NB4 (cell line): Measurements from ENCODE around the gene SAXO2.
"Not testable (repeated sequence)": the region's sequence is repeated elsewhere in the genome, so short reads cannot be mapped to it uniquely, and the experiment has no call there.

Experiments used
- DNase-seq: peaks from one replicate; pipeline ENCODE4 v3.0.0; 2010; ENCODE audit warnings: low read depth
- H3K4me3 ChIP-seq: one replicate; pipeline ENCODE4 v1.5.1; 2011; ENCODE audit warnings: mild to moderate bottlenecking, low read depth, low read length, moderate library complexity
- CTCF ChIP-seq: IDR thresholded peaks from one replicate; pipeline ENCODE4 v1.5.1; 2012; ENCODE audit warnings: low read depth, low read length
- MAX ChIP-seq: IDR thresholded peaks from 2 replicates; pipeline ENCODE4 v1.6.1; 2011; ENCODE audit warnings: low read depth, low read length
- MYC ChIP-seq: IDR thresholded peaks from 2 replicates; pipeline ENCODE4 v1.6.1; 2011; ENCODE audit warnings: low read depth, low read length
- POLR2A ChIP-seq: IDR thresholded peaks from 2 replicates; pipeline ENCODE4 v1.6.1; 2011; ENCODE audit warnings: mild to moderate bottlenecking; ENCODE audit not compliant: insufficient read length; ENCODE audit errors: extremely low read depth

Gene SAXO2

GRCh38 chr15:82317091-82317489 lies 54.5 kb downstream of the SAXO2 start:
- H3K4me3 ChIP-seq: no peak overlapping the region
- DNase-seq: no peak
- TF ChIP-seq MYC (no peak), MAX (no peak), POLR2A (no peak), CTCF (no peak)

- not testable (repeated sequence) for DNase-seq, H3K4me3 ChIP-seq
Measured at GRCh38 chr15:82317516-82317915, 54.9 kb downstream of the SAXO2 start.

GRCh38 chr15:82318281-82318680 lies 55.7 kb downstream of the SAXO2 start:
- H3K4me3 ChIP-seq, DNase-seq: not testable (repeated sequence)

- DNase-seq, H3K4me3 ChIP-seq: not testable (repeated sequence)
Measured at GRCh38 chr15:82319522-82320278, 57.1 kb downstream of the SAXO2 start.

- not testable (repeated sequence) for H3K4me3 ChIP-seq, DNase-seq
Measured at GRCh38 chr15:82320861-82321260, 58.2 kb downstream of the SAXO2 start.

GRCh38 chr15:82322488-82322887 lies 59.9 kb downstream of the SAXO2 start:
- not testable (repeated sequence) for H3K4me3 ChIP-seq, DNase-seq

- not testable (repeated sequence) for DNase-seq, H3K4me3 ChIP-seq
Measured at GRCh38 chr15:82324831-82325230, 62.2 kb downstream of the SAXO2 start.

- not testable (repeated sequence) for H3K4me3 ChIP-seq, DNase-seq
Measured at GRCh38 chr15:82325646-82326045, 63.0 kb downstream of the SAXO2 start.

GRCh38 chr15:82326896-82327295 lies 64.3 kb downstream of the SAXO2 start:
- not testable (repeated sequence) for DNase-seq, H3K4me3 ChIP-seq

GRCh38 chr15:82327372-82327771 lies 64.8 kb downstream of the SAXO2 start:
- H3K4me3 ChIP-seq, DNase-seq: not testable (repeated sequence)

GRCh38 chr15:82329039-82329438 lies 66.4 kb downstream of the SAXO2 start:
- not testable (repeated sequence) for DNase-seq, H3K4me3 ChIP-seq

GRCh38 chr15:82330921-82331320 lies 68.3 kb downstream of the SAXO2 start:
- not testable (repeated sequence) for H3K4me3 ChIP-seq, DNase-seq

- not testable (repeated sequence) for H3K4me3 ChIP-seq, DNase-seq
Measured at GRCh38 chr15:82331576-82332304, 69.1 kb downstream of the SAXO2 start.

- DNase-seq: peak; percentile 17
- H3K4me3 ChIP-seq: not testable (repeated sequence)
Measured at GRCh38 chr15:82332711-82333602, 70.3 kb downstream of the SAXO2 start.

- H3K4me3 ChIP-seq, DNase-seq: not testable (repeated sequence)
Measured at GRCh38 chr15:82333603-82334553, 71.3 kb downstream of the SAXO2 start.
